Fibroblast of the aortic adventitia (primary cell): Measurements from ENCODE around the gene VTI1A. TPM values are rescaled to one million over a fixed set of nuclear protein-coding genes. Genes with fewer than 3 reads are reported as not detected.

ENCODE experiments used
- DNase-seq: peaks from one replicate; pipeline ENCODE4 v3.0.0-alpha.2; 2010; ENCODE audit warnings: low read depth
- H3K4me3 ChIP-seq: 2 replicates; pipeline ENCODE4 v1.5.1; 2011; ENCODE audit warnings: low read depth, mild to moderate bottlenecking, control low read depth, low read length, moderate library complexity
- CTCF ChIP-seq: IDR thresholded peaks from 2 replicates; pipeline ENCODE4 v1.5.1; 2011; ENCODE audit warnings: mild to moderate bottlenecking, low read length, control low read depth, inconsistent platforms; ENCODE audit not compliant: insufficient read depth
- total RNA-seq: library from RNA; depleted of rRNA; stranded (reverse); fragments of >200 nt; gene quantifications from 2 replicates; pipeline ENCODE4 v1.2.3, GENCODE V29; 2012; ENCODE audit warnings: low replicate concordance

The VTI1A gene
- total RNA-seq, 1 donor: 44.5 TPM

GRCh38 chr10:112820320-112820719, 373.3 kb downstream of the VTI1A start:
- no peak for DNase-seq
- no peak overlapping the region for H3K4me3 ChIP-seq
- TF ChIP-seq CTCF: no peak

- DNase-seq: no peak
- no peak for TF ChIP-seq CTCF
- no peak overlapping the region for H3K4me3 ChIP-seq
These were observed 374.0 kb downstream of the VTI1A start for GRCh38 chr10:112821038-112821437.

- H3K4me3 ChIP-seq: no peak overlapping the region
- no peak for TF ChIP-seq CTCF
- no peak for DNase-seq
These were observed 374.6 kb downstream of the VTI1A start for GRCh38 chr10:112821663-112822062.

GRCh38 chr10:112823007-112823406, 376.0 kb downstream of the VTI1A start:
- H3K4me3 ChIP-seq: no peak overlapping the region
- TF ChIP-seq CTCF: no peak
- DNase-seq: no peak

GRCh38 chr10:112823604-112824003, 376.6 kb downstream of the VTI1A start:
- no peak for TF ChIP-seq CTCF
- no peak for DNase-seq
- no peak overlapping the region for H3K4me3 ChIP-seq

- H3K4me3 ChIP-seq: no peak overlapping the region
- DNase-seq: no peak
- no peak for TF ChIP-seq CTCF
These were observed 379.1 kb downstream of the VTI1A start for GRCh38 chr10:112826018-112826697.

- TF ChIP-seq CTCF: no peak
- no peak overlapping the region for H3K4me3 ChIP-seq
- DNase-seq: no peak
These were observed 380.1 kb downstream of the VTI1A start for GRCh38 chr10:112827086-112827485.
